K562 (cell line): ENCODE data around the gene DCUN1D4. TPM values are rescaled to one million over a fixed set of nuclear protein-coding genes. Genes with fewer than 3 reads are reported as not detected.
A peak's percentile ranks its signal among the peaks of the same experiment; 100 is the strongest.

Source experiments
- BCL6 ChIP-seq: fragments of 250-450 bp; sonication (Bioruptor Pico); IDR thresholded peaks from 2 replicates; pipeline ENCODE4 v1.4.0; 2020
- BRCA1 ChIP-seq, 2 experiments: fragments of 450-650 bp in 1 of 2; sonication (generic) in 1 of 2; formaldehyde crosslinking in 1 of 2; IDR thresholded peaks; 2 replicates each; pipeline versions ENCODE4 v1.5.0 to v1.6.1; 2017 to 2020; ENCODE audit warnings: mild to moderate bottlenecking in 1 of 2, missing genetic modification reagents in 1 of 2
- BRF1 ChIP-seq: IDR thresholded peaks from 3 replicates; pipeline ENCODE4 v1.6.1; 2011; ENCODE audit warnings: borderline replicate concordance, mild to moderate bottlenecking; ENCODE audit not compliant: insufficient read length; ENCODE audit errors: extremely low read depth
- DLX4 ChIP-seq: fragments of 250-450 bp; sonication (Bioruptor Pico); IDR thresholded peaks from 2 replicates; pipeline ENCODE4 v1.6.1; 2021; ENCODE audit warnings: mild to moderate bottlenecking
- E2F3 ChIP-seq: fragments of 250-450 bp; sonication (Bioruptor Pico); IDR thresholded peaks from 2 replicates; pipeline ENCODE4 v1.4.0; 2020; ENCODE audit warnings: mild to moderate bottlenecking
- E2F5 ChIP-seq: sonication (generic); formaldehyde crosslinking; IDR thresholded peaks from 2 replicates; pipeline ENCODE4 v1.8.0; 2022; ENCODE audit warnings: mild to moderate bottlenecking, missing genetic modification reagents
- MAFF ChIP-seq: IDR thresholded peaks from 2 replicates; pipeline ENCODE4 v1.6.1; 2012; ENCODE audit warnings: low read length, improper control_type of control experiment
- MAFK ChIP-seq: IDR thresholded peaks from 2 replicates; pipeline ENCODE4 v1.6.1; 2011; ENCODE audit warnings: low read length, improper control_type of control experiment
- MITF ChIP-seq: IDR thresholded peaks from 2 replicates; pipeline ENCODE4 v1.6.1; 2014; ENCODE audit warnings: antibody characterized with exemption
- MLX ChIP-seq, 2 experiments: fragments of 450-650 bp in 1 of 2; sonication (generic) in 1 of 2; formaldehyde crosslinking; conservative IDR thresholded peaks; 2 replicates each; pipeline versions ENCODE4 v1.4.0 to v1.8.1; 2020 to 2022; ENCODE audit warnings: mild to moderate bottlenecking in 1 of 2, missing genetic modification reagents in 1 of 2
- NFXL1 ChIP-seq: fragments of 450-650 bp; formaldehyde crosslinking; IDR thresholded peaks from 2 replicates; pipeline ENCODE4 v1.4.0; 2021; ENCODE audit warnings: mild to moderate bottlenecking
- PML ChIP-seq: IDR thresholded peaks from 2 replicates; pipeline ENCODE4 v1.6.1; 2012; ENCODE audit warnings: low read length, inconsistent platforms
- SMAD1 ChIP-seq: fragments of 150-350 bp; IDR thresholded peaks from 2 replicates; pipeline ENCODE4 v1.6.1; 2014; ENCODE audit warnings: low read length, low read depth; ENCODE audit not compliant: partially characterized antibody
- THRA ChIP-seq: fragments of 450-650 bp; IDR thresholded peaks from 2 replicates; pipeline ENCODE4 v1.6.1; 2017; ENCODE audit warnings: mild to moderate bottlenecking, moderate library complexity
- USF1 ChIP-seq: sonication (generic); formaldehyde crosslinking; IDR thresholded peaks from 2 replicates; pipeline ENCODE4 v1.9.0; 2022; ENCODE audit warnings: mild to moderate bottlenecking, missing genetic modification reagents
- ZNF398 ChIP-seq: fragments of 250-450 bp; sonication (Bioruptor Pico); IDR thresholded peaks from 2 replicates; pipeline ENCODE4 v1.8.0; 2021; ENCODE audit warnings: moderate library complexity, mild to moderate bottlenecking, inconsistent platforms
- ZNF507 ChIP-seq: conservative IDR thresholded peaks from 2 replicates; pipeline ENCODE4 v1.6.1; 2017; ENCODE audit warnings: missing genetic modification characterization, missing compliant biosample characterization
- ZNF57 ChIP-seq: fragments of 450-650 bp; formaldehyde crosslinking; IDR thresholded peaks from 2 replicates; pipeline ENCODE4 v1.4.0; 2020; ENCODE audit warnings: mild to moderate bottlenecking, moderate library complexity
- ZZZ3 ChIP-seq: fragments of 450-650 bp; IDR thresholded peaks from 2 replicates; pipeline ENCODE4 v1.6.1; 2016; ENCODE audit warnings: antibody characterized with exemption, mild to moderate bottlenecking, moderate library complexity
- polyA plus RNA-seq, 8 experiments: library from polyadenylated mRNA; depleted of rRNA in 4 of 8; stranded (reverse) in 5 of 8; unstranded in 3 of 8; fragments of >200 nt; fragmentation: Nextera tagmentation in 2 of 8; fragmentation: Illumina TruSeq in 1 of 8; extraction: Ambion mirVana in 2 of 8; extraction: Trizol in 1 of 8; gene quantifications; 2 replicates each; pipeline versions ENCODE4 v1.2.1 to v1.2.3, GENCODE V29; 2011 to 2014; ENCODE audit warnings: inconsistent platforms in 1 of 8, missing spikeins in 1 of 8
- total RNA-seq, 7 experiments: library from RNA; depleted of rRNA in 6 of 7; stranded (reverse); fragments of >200 nt in 6 of 7; fragmentation: Illumina TruSeq in 2 of 7; extraction: Trizol in 2 of 7; gene quantifications; 2 replicates each; pipeline versions ENCODE4 v1.2.1 to v1.2.3, GENCODE V29; 2011 to 2021; ENCODE audit warnings: low replicate concordance in 1 of 7

Gene DCUN1D4
- total and polyA plus RNA-seq, 9 of the 15 experiments (the other 6 are each of a cell fraction or from before 2014, with no cell fraction given), result 15.1 to 73.5 (median 23.0) TPM

- TF ChIP-seq DLX4 (CRISPR knock-in tag) (no peak), THRA (no peak), MAFK (peak; percentile 83), ZNF398 (no peak), E2F5 (CRISPR knock-in tag) (no peak), ZZZ3 (no peak), USF1 (CRISPR knock-in tag) (no peak), MAFF (peak; percentile 91), BRF1 (no peak), BRCA1 (IDR thresholded peaks at IDR 0.05) (no peak), BRCA1 (CRISPR knock-in tag; IDR thresholded peaks at IDR 0.05) (no peak), E2F3 (CRISPR knock-in tag) (no peak), MLX (CRISPR knock-in tag; conservative IDR thresholded peaks at IDR 0.05) (no peak), SMAD1 (no peak), ZNF57 (CRISPR knock-in tag) (no peak), ZNF507 (tag) (no peak), MITF (no peak), NFXL1 (CRISPR knock-in tag) (no peak), BCL6 (CRISPR knock-in tag) (no peak), PML (no peak)
These were observed 53.0 kb downstream of the DCUN1D4 start (continued) for GRCh38 chr4:51895816-51896408.
